SK-N-SH (cell line): ENCODE results near the gene ENOX1. TPM values are rescaled to one million over a fixed set of nuclear protein-coding genes. Genes with fewer than 3 reads are reported as not detected.
A peak's percentile ranks its signal among the peaks of the same experiment; 100 is the strongest.

Source experiments
- CTCF ChIA-PET: fragments of 300-600, 350-600 bp; formaldehyde crosslinking; extraction: SDS; loops from one replicate; lab custom pipeline; 2021; lab: Yijun Ruan, JAX
- POLR2A ChIA-PET: fragments of 350-600 bp; sonication (Branson Sonifier 250); formaldehyde crosslinking; extraction: SDS; loops from one replicate; lab custom pipeline; 2020; ENCODE audit warnings: antibody characterized with exemption, inconsistent platforms; lab: Yijun Ruan, JAX
- DNase-seq: peaks from one replicate; pipeline ENCODE4 v3.0.0; 2012
- H2AFZ ChIP-seq: fragments of 200-600 bp; sonication (generic); 2 replicates; pipeline ENCODE4 v1.8.1; 2016; ENCODE audit warnings: antibody characterized with exemption, mild to moderate bottlenecking, low read depth
- H3F3A ChIP-seq: fragments of 200-600 bp; sonication (generic); replicated peaks from 2 replicates; pipeline ENCODE3; 2016; ENCODE audit warnings: antibody characterized with exemption, mild to moderate bottlenecking; ENCODE audit not compliant: insufficient read depth
- H3K27ac ChIP-seq, 2 experiments: fragments of 200-500 bp in 1 of 2; fragments of 200-600 bp in 1 of 2; sonication (Bioruptor generic) in 1 of 2; sonication (generic), shearing (Covaris generic) in 1 of 2; 2 replicates each; pipeline versions ENCODE4 v1.5.1 to v1.6.1; 2014 to 2016; ENCODE audit warnings: low read depth in 2 of 2, inconsistent platforms in 1 of 2, low read length in 1 of 2, mild to moderate bottlenecking in 1 of 2, mixed read lengths in 1 of 2
- H3K27me3 ChIP-seq: fragments of 200-600 bp; sonication (generic), shearing (Covaris generic); 2 replicates; pipeline ENCODE4 v1.6.1; 2016; ENCODE audit warnings: mixed run types; ENCODE audit not compliant: insufficient read depth
- H3K36me3 ChIP-seq, 2 experiments: fragments of 200-500 bp in 1 of 2; fragments of 200-600 bp in 1 of 2; sonication (Bioruptor generic) in 1 of 2; sonication (generic) in 1 of 2; replicated peaks in 1 of 2; 2 replicates each; pipeline versions ENCODE3 to v1.5.1; 2014 to 2016; ENCODE audit warnings: low read length in 1 of 2, mild to moderate bottlenecking in 1 of 2; ENCODE audit not compliant: insufficient read depth in 2 of 2, control insufficient read depth in 1 of 2
- H3K4me1 ChIP-seq, 2 experiments: fragments of 200-500 bp in 1 of 2; fragments of 200-600 bp in 1 of 2; sonication (Bioruptor generic) in 1 of 2; sonication (generic), shearing (Covaris generic) in 1 of 2; 2 replicates each; pipeline versions ENCODE4 v1.5.1 to v1.6.1; 2014 to 2016; ENCODE audit warnings: low read depth in 1 of 2, low read length in 1 of 2, mixed run types in 1 of 2; ENCODE audit not compliant: insufficient read depth in 2 of 2, control insufficient read depth in 1 of 2
- H3K4me2 ChIP-seq: fragments of 200-600 bp; sonication (generic), shearing (Covaris generic); 2 replicates; pipeline ENCODE4 v1.6.1; 2017; ENCODE audit warnings: mixed run types
- H3K4me3 ChIP-seq, 2 experiments: fragments of 200-500 bp in 1 of 2; fragments of 200-600 bp in 1 of 2; sonication (Bioruptor generic) in 1 of 2; sonication (generic), shearing (Covaris generic) in 1 of 2; 2 replicates each; pipeline versions ENCODE4 v1.5.1 to v1.8.1; 2014 to 2016; ENCODE audit warnings: low read depth in 2 of 2, inconsistent platforms in 1 of 2, low read length in 1 of 2, mild to moderate bottlenecking in 1 of 2, mixed read lengths in 1 of 2, moderate library complexity in 1 of 2
- H3K79me2 ChIP-seq: fragments of 200-600 bp; sonication (generic); 2 replicates; pipeline ENCODE4 v1.8.1; 2017; ENCODE audit warnings: mild to moderate bottlenecking; ENCODE audit not compliant: insufficient read depth
- H3K9ac ChIP-seq: fragments of 200-600 bp; sonication (generic); 2 replicates; pipeline ENCODE4 v1.6.1; 2017; ENCODE audit warnings: mixed run types
- H3K9me2 ChIP-seq: fragments of 200-600 bp; sonication (generic); 2 replicates; pipeline ENCODE4 v1.6.1; 2017; ENCODE audit warnings: mixed run types
- H3K9me3 ChIP-seq: fragments of 200-600 bp; sonication (generic); 2 replicates; pipeline ENCODE4 v1.6.1; 2017; ENCODE audit warnings: mixed run types, mild to moderate bottlenecking, moderate library complexity
- H4K20me1 ChIP-seq: fragments of 200-600 bp; sonication (generic); 2 replicates; pipeline ENCODE4 v1.6.1; 2017; ENCODE audit warnings: mild to moderate bottlenecking, mixed run types; ENCODE audit not compliant: insufficient read depth
- EP300 ChIP-seq, 2 experiments: IDR thresholded peaks; 2 replicates each; pipeline versions ENCODE4 v1.4.0 to v1.6.1; 2012; ENCODE audit warnings: borderline replicate concordance in 1 of 2, low read depth in 1 of 2, low read length in 1 of 2
- FOXJ3 ChIP-seq: sonication (generic); formaldehyde crosslinking; IDR thresholded peaks from 2 replicates; pipeline ENCODE4 v1.5.1; 2020; ENCODE audit warnings: mild to moderate bottlenecking, missing genetic modification reagents
- GABPA ChIP-seq: IDR thresholded peaks from 2 replicates; pipeline ENCODE4 v1.4.0; 2012; ENCODE audit warnings: low read depth, mild to moderate bottlenecking
- GATA2 ChIP-seq: sonication (generic); formaldehyde crosslinking; IDR thresholded peaks from 2 replicates; pipeline ENCODE4 v1.5.0; 2020; ENCODE audit warnings: mild to moderate bottlenecking, missing genetic modification reagents
- IRF3 ChIP-seq: fragments of 150-350 bp; IDR thresholded peaks from 2 replicates; pipeline ENCODE4 v1.6.1; 2016; ENCODE audit warnings: mild to moderate bottlenecking, low read depth, low read length
- JUND ChIP-seq: IDR thresholded peaks from 2 replicates; pipeline ENCODE4 v1.4.0; 2012
- MEF2A ChIP-seq: IDR thresholded peaks from 2 replicates; pipeline ENCODE4 v1.4.0; 2012; ENCODE audit warnings: low read depth, borderline replicate concordance
- NFIC ChIP-seq: IDR thresholded peaks from 2 replicates; pipeline ENCODE4 v1.4.0; 2012; ENCODE audit warnings: borderline replicate concordance
- POLR2AphosphoS5 ChIP-seq: IDR thresholded peaks from 2 replicates; pipeline ENCODE4 v1.6.1; 2012; ENCODE audit warnings: low read depth, low read length
- RCOR1 ChIP-seq: fragments of 150-350 bp; IDR thresholded peaks from 2 replicates; pipeline ENCODE4 v1.6.1; 2017; ENCODE audit warnings: antibody characterized with exemption, low read length
- RXRA ChIP-seq: IDR thresholded peaks from 2 replicates; pipeline ENCODE4 v1.4.0; 2012; ENCODE audit warnings: low read depth, mild to moderate bottlenecking, borderline replicate concordance
- SIN3A ChIP-seq: IDR thresholded peaks from 2 replicates; pipeline ENCODE4 v1.6.1; 2012; ENCODE audit warnings: low read depth, mild to moderate bottlenecking, low read length, moderate library complexity, borderline replicate concordance
- SMC3 ChIP-seq: IDR thresholded peaks from 2 replicates; pipeline ENCODE4 v1.6.1; 2012; ENCODE audit warnings: low read depth, low read length, improper control_type of control experiment
- TCF12 ChIP-seq: IDR thresholded peaks from 2 replicates; pipeline ENCODE4 v1.4.0; 2012
- ZBTB33 ChIP-seq: IDR thresholded peaks from 2 replicates; pipeline ENCODE4 v1.4.0; 2012; ENCODE audit warnings: low read depth, borderline replicate concordance
- WGBS: methylation state at CpG from one replicate; pipeline ENCODE4 v1.1.6; 2017; ENCODE audit warnings: low lambda C conversion rate; 5-methylcytosine and 5-hydroxymethylcytosine counted together
- polyA plus RNA-seq, 3 experiments: library from polyadenylated mRNA; depleted of rRNA; stranded (reverse); fragments of >200 nt; gene quantifications; 2 replicates each; pipeline ENCODE4 v1.2.3, GENCODE V29; 2012
- TF ChIP-seq, protein P1 (sequence below): IDR thresholded peaks from 2 replicates; pipeline ENCODE4 v1.4.0; 2012; ENCODE audit warnings: low read depth
- TF ChIP-seq, protein P2 (sequence below): IDR thresholded peaks from 2 replicates; pipeline ENCODE4; 2012

Gene ENOX1
- polyA plus RNA-seq, 1 of the 3 experiments (the other 2 are of a cell fraction) = 5.8 TPM

GRCh38 chr13:43309311-43309710, 477.5 kb downstream of the ENOX1 start (continued):
- TF ChIP-seq ZBTB33 (no peak), GABPA (no peak), TCF12 (no peak)
- TF ChIP-seq, all 33 proteins: peak for 0

DNA sequence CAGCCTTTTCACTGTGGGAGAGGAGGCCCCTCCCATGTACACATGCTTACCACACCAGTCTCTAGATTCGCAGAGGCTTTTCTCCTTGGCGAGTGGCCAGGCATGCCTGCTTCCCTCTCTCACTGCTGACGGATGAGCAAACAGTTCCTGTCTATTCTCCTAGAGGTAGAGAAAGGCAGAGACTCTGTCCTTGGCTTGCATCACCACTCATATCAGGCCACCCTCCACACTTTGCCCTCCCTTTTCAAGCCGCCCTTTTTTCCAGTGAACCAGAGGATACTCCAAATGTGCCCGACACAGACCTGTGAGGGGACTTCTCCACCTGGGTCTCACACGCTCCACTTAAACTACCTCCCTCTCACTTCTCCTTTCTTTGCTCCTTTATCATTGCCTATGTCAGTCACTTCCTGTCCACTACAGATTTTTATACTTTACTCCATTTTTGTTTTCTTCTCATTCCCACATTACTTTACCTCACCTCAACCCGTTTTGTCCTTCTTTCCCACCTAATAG, 478.8 kb downstream of the ENOX1 start:
- Histone ChIP-seq H3K27ac (peak overlapping the region; percentile 66 to 76), H3K4me2 (peak overlapping the region; percentile 63), H3K4me1 (peaks cover 25 to 39% of the 10 kb centered on the region in 2 experiments), H3K9me2 (no peaks in the 10 kb centered on the region), H3K79me2 (no peaks in the 10 kb centered on the region), H3K4me3 (no peak overlapping the region), H3K27me3 (no peaks in the 10 kb centered on the region), H4K20me1 (no peaks in the 10 kb centered on the region), H3K9me3 (no peaks in the 10 kb centered on the region), H3K36me3 (no peaks in the 10 kb centered on the region), H2AFZ (peak overlapping the region; percentile 64; the same call in 1 of the 2 replicates), H3K9ac (peak overlapping the region; percentile 20; the same call in 1 of the 2 replicates), H3F3A (peaks cover 12% of the 10 kb centered on the region)
- CTCF ChIA-PET = no interaction called here
- POLR2A ChIA-PET = no interaction called here
- WGBS = 38% methylated on average over 7 of the region's 7 CpGs
- DNase-seq = peak; percentile 71
- peak; percentile 44; the same call in 1 of the 2 replicates for TF ChIP-seq RCOR1
- peak; percentile 74; the same call in 1 of the 2 replicates for TF ChIP-seq SIN3A
- peak; percentile 29 to 42; a peak in 2 of 4 replicates for TF ChIP-seq EP300 (IDR thresholded peaks at IDR 0.05; ENCODE audit: borderline replicate concordance in 1 of 2, low read depth in 1 of 2, low read length in 1 of 2)
- TF ChIP-seq NFIC = peak; percentile 94
- peak; percentile 19; the same call in 1 of the 2 replicates for TF ChIP-seq JUND
- TF ChIP-seq, protein P1, sequence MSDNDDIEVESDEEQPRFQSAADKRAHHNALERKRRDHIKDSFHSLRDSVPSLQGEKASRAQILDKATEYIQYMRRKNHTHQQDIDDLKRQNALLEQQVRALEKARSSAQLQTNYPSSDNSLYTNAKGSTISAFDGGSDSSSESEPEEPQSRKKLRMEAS = peak; percentile 94
- TF ChIP-seq TCF12 = peak; percentile 83
- TF ChIP-seq FOXJ3 (CRISPR knock-in tag) = 0 out of 2 replicates have a peak, but pooled peaks have one; percentile 66
- TF ChIP-seq POLR2AphosphoS5 = peak; percentile 26; the same call in 1 of the 2 replicates
- TF ChIP-seq SMC3 = 0 out of 2 replicates have a peak, but pooled peaks have one; percentile 6
- no peak for TF ChIP-seq GATA2 (CRISPR knock-in tag)
- TF ChIP-seq IRF3 = no peak
- TF ChIP-seq, protein P2, sequence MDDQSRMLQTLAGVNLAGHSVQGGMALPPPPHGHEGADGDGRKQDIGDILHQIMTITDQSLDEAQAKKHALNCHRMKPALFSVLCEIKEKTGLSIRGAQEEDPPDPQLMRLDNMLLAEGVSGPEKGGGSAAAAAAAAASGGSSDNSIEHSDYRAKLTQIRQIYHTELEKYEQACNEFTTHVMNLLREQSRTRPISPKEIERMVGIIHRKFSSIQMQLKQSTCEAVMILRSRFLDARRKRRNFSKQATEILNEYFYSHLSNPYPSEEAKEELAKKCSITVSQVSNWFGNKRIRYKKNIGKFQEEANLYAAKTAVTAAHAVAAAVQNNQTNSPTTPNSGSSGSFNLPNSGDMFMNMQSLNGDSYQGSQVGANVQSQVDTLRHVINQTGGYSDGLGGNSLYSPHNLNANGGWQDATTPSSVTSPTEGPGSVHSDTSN = peak; percentile 82
- TF ChIP-seq MEF2A = no peak
- TF ChIP-seq RXRA = 0 out of 2 replicates have a peak, but pooled peaks have one; percentile 36
